C4-2B (cell line): Measurements from ENCODE around the gene PLET1.

Experiments used
- ZFX ChIP-seq: fragments of 450-650 bp; IDR thresholded peaks from 2 replicates; pipeline ENCODE4 v1.6.1; 2017
- TF ChIP-seq, protein P1 (sequence below): fragments of 450-650 bp; conservative IDR thresholded peaks from 2 replicates; pipeline ENCODE4 v1.5.1; 2017; ENCODE audit warnings: mild to moderate bottlenecking

- TF ChIP-seq, protein P1, sequence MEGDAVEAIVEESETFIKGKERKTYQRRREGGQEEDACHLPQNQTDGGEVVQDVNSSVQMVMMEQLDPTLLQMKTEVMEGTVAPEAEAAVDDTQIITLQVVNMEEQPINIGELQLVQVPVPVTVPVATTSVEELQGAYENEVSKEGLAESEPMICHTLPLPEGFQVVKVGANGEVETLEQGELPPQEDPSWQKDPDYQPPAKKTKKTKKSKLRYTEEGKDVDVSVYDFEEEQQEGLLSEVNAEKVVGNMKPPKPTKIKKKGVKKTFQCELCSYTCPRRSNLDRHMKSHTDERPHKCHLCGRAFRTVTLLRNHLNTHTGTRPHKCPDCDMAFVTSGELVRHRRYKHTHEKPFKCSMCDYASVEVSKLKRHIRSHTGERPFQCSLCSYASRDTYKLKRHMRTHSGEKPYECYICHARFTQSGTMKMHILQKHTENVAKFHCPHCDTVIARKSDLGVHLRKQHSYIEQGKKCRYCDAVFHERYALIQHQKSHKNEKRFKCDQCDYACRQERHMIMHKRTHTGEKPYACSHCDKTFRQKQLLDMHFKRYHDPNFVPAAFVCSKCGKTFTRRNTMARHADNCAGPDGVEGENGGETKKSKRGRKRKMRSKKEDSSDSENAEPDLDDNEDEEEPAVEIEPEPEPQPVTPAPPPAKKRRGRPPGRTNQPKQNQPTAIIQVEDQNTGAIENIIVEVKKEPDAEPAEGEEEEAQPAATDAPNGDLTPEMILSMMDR, result no peak
- TF ChIP-seq ZFX, result no peak
These were observed 54.6 kb downstream of the PLET1 start for GRCh38 chr11:112206071-112206470.
